ENCODE results near the gene PDCD5. TPM values are rescaled to one million over a fixed set of nuclear protein-coding genes. Genes with fewer than 3 reads are reported as not detected.

PDCD5 gene
- total and polyA plus RNA-seq, 2 of the 4 experiments (the other 2 are of a cell fraction), result 30.6 to 74.1 TPM

DNA sequence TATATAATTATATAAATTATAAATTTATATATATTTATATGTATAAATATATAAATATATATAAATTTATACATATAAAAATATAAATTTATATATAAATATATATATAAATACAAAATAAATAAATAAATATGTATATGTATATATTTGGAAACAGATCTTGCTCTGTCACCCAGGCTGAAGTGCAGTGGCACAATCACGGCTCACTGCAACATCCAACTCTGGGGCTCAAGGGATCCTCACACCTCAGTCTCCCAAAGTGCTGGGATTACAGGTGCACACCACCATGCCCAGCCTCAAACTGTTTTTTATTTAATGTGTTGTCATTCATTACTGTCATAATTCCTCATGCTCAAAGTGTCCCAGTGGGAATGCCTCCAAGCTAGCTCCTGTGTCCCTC is 25.2 kb upstream of the PDCD5 start:
- dilution Hi-C loops (cut with HindIII; ENCODE audit: low sequenced_read_pairs, unreplicated experiment) (no loop called here), intact Hi-C loops (cut with micrococcal nuclease) (no loop called here), in situ Hi-C loops (cut with MboI; ENCODE audit: low sequenced_read_pairs) (loop anchor here (25.0 kb wide), 1 partner anchor 1893 kb away; no protein-coding TSS in a partner anchor)
- H2AFZ ChIP-seq (replicated peaks; ENCODE audit: low read length, poor library complexity), result no peak overlapping the region
- DNase-seq (no peak), ATAC-seq (ENCODE audit: low read depth) (no peak)
- no peak overlapping the region for H2BK5ac ChIP-seq (ENCODE audit: low read depth, low read length, poor library complexity, severe bottlenecking)
- H2BK15ac ChIP-seq (ENCODE audit: low read depth, low read length), result no peak overlapping the region
- no peaks in the 10 kb centered on the region for H3K36me3 ChIP-seq (ENCODE audit: control insufficient read depth, insufficient read depth, low read length)
- no peak overlapping the region for H2BK20ac ChIP-seq (ENCODE audit: low read depth, low read length)
- H3K14ac ChIP-seq (replicated peaks; ENCODE audit: low read depth, low read length), result no peak overlapping the region
- no peak overlapping the region for H3K9ac ChIP-seq (ENCODE audit: low read depth, low read length)
- no peaks in the 10 kb centered on the region for H3K9me1 ChIP-seq (ENCODE audit: insufficient read depth, low read length)
- H3K9me3 ChIP-seq (ENCODE audit: control insufficient read depth, insufficient read depth, low read length), result no peaks in the 10 kb centered on the region
- POLR2A ChIA-PET (ENCODE audit: unreplicated experiment), result no interaction called here
- no peak overlapping the region for H2AK9ac ChIP-seq (replicated peaks; ENCODE audit: low read depth, low read length, poor library complexity)
- no peak overlapping the region for H3K4me3 ChIP-seq (ENCODE audit: insufficient read depth, low read depth, low read length)
- H3K4ac ChIP-seq (ENCODE audit: low read depth, low read length), result no peak overlapping the region
- WGBS, 2 experiments (ENCODE audit: extremely low coverage in 2 of 2, insufficient read length in 1 of 2), result no CpG with 5 or more reads among the region's 1 CpG
- H3K79me1 ChIP-seq (ENCODE audit: low read depth in 1 of 2, low read length in 2 of 2), result no peaks in the 10 kb centered on the region
- H3K56ac ChIP-seq (ENCODE audit: extremely low read depth, insufficient read depth, low read length), result no peak overlapping the region
- no peak overlapping the region for H4K5ac ChIP-seq (ENCODE audit: low read depth, low read length)
- no peak overlapping the region for H2AK5ac ChIP-seq (ENCODE audit: low read depth, low read length)
- H3K4me1 ChIP-seq (ENCODE audit: control insufficient read depth, insufficient read depth, low read length), result no peaks in the 10 kb centered on the region
- H3K23ac ChIP-seq (ENCODE audit: low read depth, low read length), result no peak overlapping the region
- H4K91ac ChIP-seq (ENCODE audit: insufficient read depth, low read depth, low read length), result no peak overlapping the region
- no peak overlapping the region for H2BK120ac ChIP-seq (ENCODE audit: low read depth, low read length)
- H3K27me3 ChIP-seq (ENCODE audit: control insufficient read depth, insufficient read depth, low read length), result no peaks in the 10 kb centered on the region; the same call in none of the 2 replicates
- CTCF ChIA-PET, result no interaction called here
- H3K18ac ChIP-seq (ENCODE audit: low read depth, low read length), result no peak overlapping the region
- no peak overlapping the region for H4K8ac ChIP-seq (ENCODE audit: low read depth in 2 of 2, low read length in 2 of 2)
- H3K27ac ChIP-seq (ENCODE audit: insufficient read depth, low read length), result no peak overlapping the region
- no peak overlapping the region for H3K4me2 ChIP-seq (ENCODE audit: low read depth, low read length)
- H4K20me1 ChIP-seq (ENCODE audit: insufficient read depth, low read length), result no peaks in the 10 kb centered on the region
- BruUV-seq (replicated peaks), result no TSS peak
- TF ChIP-seq MAZ (IDR thresholded peaks at IDR 0.05; ENCODE audit: borderline replicate concordance, low read depth, low read length), result no peak
- no peak for TF ChIP-seq CEBPB (IDR thresholded peaks at IDR 0.05; ENCODE audit: low read depth, low read length)
- no peak for TF ChIP-seq MAFK (IDR thresholded peaks at IDR 0.05; ENCODE audit: low read depth, low read length)
- TF ChIP-seq CHD1 (IDR thresholded peaks at IDR 0.05; ENCODE audit: low read depth, low read length), result no peak
- no peak for TF ChIP-seq FOS (IDR thresholded peaks at IDR 0.05; ENCODE audit: low read depth, low read length)
- TF ChIP-seq RCOR1 (IDR thresholded peaks at IDR 0.05; ENCODE audit: insufficient replicate concordance, low read length), result no peak
- TF ChIP-seq, protein P1, sequence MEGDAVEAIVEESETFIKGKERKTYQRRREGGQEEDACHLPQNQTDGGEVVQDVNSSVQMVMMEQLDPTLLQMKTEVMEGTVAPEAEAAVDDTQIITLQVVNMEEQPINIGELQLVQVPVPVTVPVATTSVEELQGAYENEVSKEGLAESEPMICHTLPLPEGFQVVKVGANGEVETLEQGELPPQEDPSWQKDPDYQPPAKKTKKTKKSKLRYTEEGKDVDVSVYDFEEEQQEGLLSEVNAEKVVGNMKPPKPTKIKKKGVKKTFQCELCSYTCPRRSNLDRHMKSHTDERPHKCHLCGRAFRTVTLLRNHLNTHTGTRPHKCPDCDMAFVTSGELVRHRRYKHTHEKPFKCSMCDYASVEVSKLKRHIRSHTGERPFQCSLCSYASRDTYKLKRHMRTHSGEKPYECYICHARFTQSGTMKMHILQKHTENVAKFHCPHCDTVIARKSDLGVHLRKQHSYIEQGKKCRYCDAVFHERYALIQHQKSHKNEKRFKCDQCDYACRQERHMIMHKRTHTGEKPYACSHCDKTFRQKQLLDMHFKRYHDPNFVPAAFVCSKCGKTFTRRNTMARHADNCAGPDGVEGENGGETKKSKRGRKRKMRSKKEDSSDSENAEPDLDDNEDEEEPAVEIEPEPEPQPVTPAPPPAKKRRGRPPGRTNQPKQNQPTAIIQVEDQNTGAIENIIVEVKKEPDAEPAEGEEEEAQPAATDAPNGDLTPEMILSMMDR (conservative IDR thresholded peaks at IDR 0.05; ENCODE audit: low read depth, low read length), result no peak
- no peak for TF ChIP-seq RAD21 (IDR thresholded peaks at IDR 0.05; ENCODE audit: low read length)
- TF ChIP-seq NFE2L2 (IDR thresholded peaks at IDR 0.05; ENCODE audit: low read depth, low read length), result no peak
- TF ChIP-seq, protein P2, sequence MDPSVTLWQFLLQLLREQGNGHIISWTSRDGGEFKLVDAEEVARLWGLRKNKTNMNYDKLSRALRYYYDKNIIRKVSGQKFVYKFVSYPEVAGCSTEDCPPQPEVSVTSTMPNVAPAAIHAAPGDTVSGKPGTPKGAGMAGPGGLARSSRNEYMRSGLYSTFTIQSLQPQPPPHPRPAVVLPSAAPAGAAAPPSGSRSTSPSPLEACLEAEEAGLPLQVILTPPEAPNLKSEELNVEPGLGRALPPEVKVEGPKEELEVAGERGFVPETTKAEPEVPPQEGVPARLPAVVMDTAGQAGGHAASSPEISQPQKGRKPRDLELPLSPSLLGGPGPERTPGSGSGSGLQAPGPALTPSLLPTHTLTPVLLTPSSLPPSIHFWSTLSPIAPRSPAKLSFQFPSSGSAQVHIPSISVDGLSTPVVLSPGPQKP (IDR thresholded peaks at IDR 0.05; ENCODE audit: borderline replicate concordance, low read depth, low read length), result no peak
- no peak for TF ChIP-seq BHLHE40 (IDR thresholded peaks at IDR 0.05; ENCODE audit: low read depth, low read length)
- no peak for TF ChIP-seq MXI1 (IDR thresholded peaks at IDR 0.05; ENCODE audit: borderline replicate concordance, low read depth, low read length)
- no peak for TF ChIP-seq POLR2A (IDR thresholded peaks at IDR 0.05; ENCODE audit: low read depth, low read length)
- no peak for TF ChIP-seq RFX5 (IDR thresholded peaks at IDR 0.05; ENCODE audit: low read depth, low read length)
